HepG2 (cell line): ENCODE results near the gene SUSD2. TPM values are rescaled to one million over a fixed set of nuclear protein-coding genes. Genes with fewer than 3 reads are reported as not detected.

Source experiments
- FOXJ3 ChIP-seq: sonication (generic); formaldehyde crosslinking; IDR thresholded peaks from 2 replicates; pipeline ENCODE4 v1.4.0; 2020; ENCODE audit warnings: missing genetic modification reagents, mild to moderate bottlenecking, borderline replicate concordance
- HMGA1 ChIP-seq: sonication (generic); formaldehyde crosslinking; conservative IDR thresholded peaks from 2 replicates; pipeline ENCODE4 v1.4.0; 2020; ENCODE audit warnings: missing genetic modification reagents
- HNF4A ChIP-seq: sonication (generic); formaldehyde crosslinking; IDR thresholded peaks from 2 replicates; pipeline ENCODE4 v1.4.0; 2020; ENCODE audit warnings: missing genetic modification reagents
- LCORL ChIP-seq, 2 experiments: fragments of 450-650 bp in 1 of 2; sonication (generic) in 1 of 2; formaldehyde crosslinking in 1 of 2; IDR thresholded peaks; 2 replicates each; pipeline versions ENCODE4 v1.5.0 to v1.6.1; 2017 to 2020; ENCODE audit warnings: antibody characterized with exemption in 1 of 2, missing genetic modification reagents in 1 of 2
- MIER3 ChIP-seq: IDR thresholded peaks from 2 replicates; pipeline ENCODE4 v1.6.1; 2016; ENCODE audit warnings: missing compliant biosample characterization, borderline replicate concordance
- NFE2L2 ChIP-seq: fragments of 150-350 bp; IDR thresholded peaks from 2 replicates; pipeline ENCODE4 v1.6.1; 2014; ENCODE audit warnings: low read length
- POLR2A ChIP-seq, 2 experiments: IDR thresholded peaks; 2 replicates each; pipeline ENCODE4 v1.6.1; 2011; ENCODE audit warnings: low read depth in 2 of 2, low read length in 2 of 2, mild to moderate bottlenecking in 1 of 2, moderate library complexity in 1 of 2; ENCODE audit not compliant: insufficient read depth in 1 of 2
- REST ChIP-seq, 2 experiments: IDR thresholded peaks; 2 replicates each; pipeline ENCODE4 v1.6.1; 2011 to 2012; ENCODE audit warnings: low read length in 2 of 2, borderline replicate concordance in 1 of 2, low read depth in 1 of 2, mild to moderate bottlenecking in 1 of 2, moderate library complexity in 1 of 2
- RXRB ChIP-seq: IDR thresholded peaks from 2 replicates; pipeline ENCODE4 v1.6.1; 2016; ENCODE audit warnings: borderline replicate concordance, missing genetic modification reagents, missing compliant biosample characterization
- SAP130 ChIP-seq: IDR thresholded peaks from 2 replicates; pipeline ENCODE4 v1.6.1; 2016; ENCODE audit warnings: low read depth
- SIX1 ChIP-seq: sonication (generic); formaldehyde crosslinking; IDR thresholded peaks from 2 replicates; pipeline ENCODE4 v1.4.0; 2020; ENCODE audit warnings: missing genetic modification reagents, borderline replicate concordance
- SOX6 ChIP-seq, 2 experiments: fragments of 450-650 bp in 1 of 2; sonication (generic) in 1 of 2; formaldehyde crosslinking in 1 of 2; IDR thresholded peaks; 2 replicates each; pipeline versions ENCODE4 v1.4.0 to v1.6.1; 2017 to 2020; ENCODE audit warnings: antibody characterized with exemption in 1 of 2, mild to moderate bottlenecking in 1 of 2, missing genetic modification reagents in 1 of 2
- ZNF766 ChIP-seq: sonication (generic); formaldehyde crosslinking; IDR thresholded peaks from 2 replicates; pipeline ENCODE4 v1.5.0; 2020; ENCODE audit warnings: missing genetic modification reagents, borderline replicate concordance
- ZNF788 ChIP-seq: sonication (generic); formaldehyde crosslinking; IDR thresholded peaks from 2 replicates; pipeline ENCODE4 v1.5.0; 2020; ENCODE audit warnings: mild to moderate bottlenecking, missing genetic modification reagents, borderline replicate concordance
- ZSCAN30 ChIP-seq: sonication (generic); formaldehyde crosslinking; IDR thresholded peaks from 2 replicates; pipeline ENCODE4 v1.5.0; 2020; ENCODE audit warnings: mild to moderate bottlenecking, missing genetic modification reagents
- polyA plus RNA-seq, 8 experiments: library from polyadenylated mRNA; depleted of rRNA in 3 of 8; stranded (reverse) in 7 of 8; unstranded in 1 of 8; fragments of >200 nt; fragmentation: Illumina TruSeq in 4 of 8; extraction: Trizol in 4 of 8; gene quantifications; 2 replicates each; pipeline versions ENCODE4 v1.2.1 to v1.2.3, GENCODE V29; 2011 to 2016; ENCODE audit warnings: low read depth in 4 of 8, missing spikeins in 1 of 8, mixed read lengths in 1 of 8; ENCODE audit not compliant: insufficient read depth in 1 of 8
- total RNA-seq, 5 experiments: library from RNA; depleted of rRNA; stranded (reverse); fragments of >200 nt; fragmentation: Illumina TruSeq; extraction: Trizol; gene quantifications; 2 replicates each; pipeline ENCODE4 v1.2.3, GENCODE V29; 2016; ENCODE audit warnings: low read depth in 1 of 5
- TF ChIP-seq, protein P1 (sequence below): IDR thresholded peaks from 2 replicates; pipeline ENCODE4 v1.6.1; 2016; ENCODE audit warnings: low read depth, missing genetic modification reagents, missing compliant biosample characterization
- TF ChIP-seq, protein P2 (sequence below): sonication (generic); formaldehyde crosslinking; IDR thresholded peaks from 2 replicates; pipeline ENCODE4 v1.4.0; 2020; ENCODE audit warnings: missing genetic modification reagents, mild to moderate bottlenecking, borderline replicate concordance

The SUSD2 gene
- total and polyA plus RNA-seq, 2 of the 13 experiments (the other 11 are each of a cell fraction or from before 2014, with no cell fraction given) = 2.1 to 11.0 TPM

- TF ChIP-seq HNF4A (CRISPR knock-in tag) (peak; percentile 39; the same call in 1 of the 2 replicates), FOXJ3 (CRISPR knock-in tag) (peak; percentile 65; the same call in 1 of the 2 replicates), HMGA1 (CRISPR knock-in tag) (no peak), SIX1 (peak; percentile 67; the same call in 1 of the 2 replicates), SOX6 (IDR thresholded peaks at IDR 0.05) (no peak), SOX6 (CRISPR knock-in tag; IDR thresholded peaks at IDR 0.05) (peak; percentile 88), SAP130 (CRISPR knock-in tag) (no peak; the same call in 1 of the 2 replicates), MIER3 (peak; percentile 40; the same call in 1 of the 2 replicates), POLR2A (IDR thresholded peaks at IDR 0.05; ENCODE audit: insufficient read depth in 1 of 2, low read depth in 2 of 2, low read length in 2 of 2) (no peak), ZSCAN30 (no peak), NFE2L2 (no peak), ZNF766 (CRISPR knock-in tag) (no peak), REST (IDR thresholded peaks at IDR 0.05; ENCODE audit: borderline replicate concordance in 1 of 2, low read depth in 1 of 2, low read length in 2 of 2) (0 out of 4 replicates have a peak, but pooled peaks of 1 of the 2 experiments have one; percentile 38), RXRB (CRISPR knock-in tag) (peak; percentile 53; the same call in 1 of the 2 replicates), LCORL (IDR thresholded peaks at IDR 0.05) (no peak), LCORL (CRISPR knock-in tag; IDR thresholded peaks at IDR 0.05) (peak; percentile 62; the same call in 1 of the 2 replicates), ZNF788 (CRISPR knock-in tag) (no peak)
- TF ChIP-seq, protein P1, sequence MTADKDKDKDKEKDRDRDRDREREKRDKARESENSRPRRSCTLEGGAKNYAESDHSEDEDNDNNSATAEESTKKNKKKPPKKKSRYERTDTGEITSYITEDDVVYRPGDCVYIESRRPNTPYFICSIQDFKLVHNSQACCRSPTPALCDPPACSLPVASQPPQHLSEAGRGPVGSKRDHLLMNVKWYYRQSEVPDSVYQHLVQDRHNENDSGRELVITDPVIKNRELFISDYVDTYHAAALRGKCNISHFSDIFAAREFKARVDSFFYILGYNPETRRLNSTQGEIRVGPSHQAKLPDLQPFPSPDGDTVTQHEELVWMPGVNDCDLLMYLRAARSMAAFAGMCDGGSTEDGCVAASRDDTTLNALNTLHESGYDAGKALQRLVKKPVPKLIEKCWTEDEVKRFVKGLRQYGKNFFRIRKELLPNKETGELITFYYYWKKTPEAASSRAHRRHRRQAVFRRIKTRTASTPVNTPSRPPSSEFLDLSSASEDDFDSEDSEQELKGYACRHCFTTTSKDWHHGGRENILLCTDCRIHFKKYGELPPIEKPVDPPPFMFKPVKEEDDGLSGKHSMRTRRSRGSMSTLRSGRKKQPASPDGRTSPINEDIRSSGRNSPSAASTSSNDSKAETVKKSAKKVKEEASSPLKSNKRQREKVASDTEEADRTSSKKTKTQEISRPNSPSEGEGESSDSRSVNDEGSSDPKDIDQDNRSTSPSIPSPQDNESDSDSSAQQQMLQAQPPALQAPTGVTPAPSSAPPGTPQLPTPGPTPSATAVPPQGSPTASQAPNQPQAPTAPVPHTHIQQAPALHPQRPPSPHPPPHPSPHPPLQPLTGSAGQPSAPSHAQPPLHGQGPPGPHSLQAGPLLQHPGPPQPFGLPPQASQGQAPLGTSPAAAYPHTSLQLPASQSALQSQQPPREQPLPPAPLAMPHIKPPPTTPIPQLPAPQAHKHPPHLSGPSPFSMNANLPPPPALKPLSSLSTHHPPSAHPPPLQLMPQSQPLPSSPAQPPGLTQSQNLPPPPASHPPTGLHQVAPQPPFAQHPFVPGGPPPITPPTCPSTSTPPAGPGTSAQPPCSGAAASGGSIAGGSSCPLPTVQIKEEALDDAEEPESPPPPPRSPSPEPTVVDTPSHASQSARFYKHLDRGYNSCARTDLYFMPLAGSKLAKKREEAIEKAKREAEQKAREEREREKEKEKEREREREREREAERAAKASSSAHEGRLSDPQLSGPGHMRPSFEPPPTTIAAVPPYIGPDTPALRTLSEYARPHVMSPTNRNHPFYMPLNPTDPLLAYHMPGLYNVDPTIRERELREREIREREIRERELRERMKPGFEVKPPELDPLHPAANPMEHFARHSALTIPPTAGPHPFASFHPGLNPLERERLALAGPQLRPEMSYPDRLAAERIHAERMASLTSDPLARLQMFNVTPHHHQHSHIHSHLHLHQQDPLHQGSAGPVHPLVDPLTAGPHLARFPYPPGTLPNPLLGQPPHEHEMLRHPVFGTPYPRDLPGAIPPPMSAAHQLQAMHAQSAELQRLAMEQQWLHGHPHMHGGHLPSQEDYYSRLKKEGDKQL = 0 out of 2 replicates have a peak, but pooled peaks have one; percentile 34
- TF ChIP-seq, protein P2, sequence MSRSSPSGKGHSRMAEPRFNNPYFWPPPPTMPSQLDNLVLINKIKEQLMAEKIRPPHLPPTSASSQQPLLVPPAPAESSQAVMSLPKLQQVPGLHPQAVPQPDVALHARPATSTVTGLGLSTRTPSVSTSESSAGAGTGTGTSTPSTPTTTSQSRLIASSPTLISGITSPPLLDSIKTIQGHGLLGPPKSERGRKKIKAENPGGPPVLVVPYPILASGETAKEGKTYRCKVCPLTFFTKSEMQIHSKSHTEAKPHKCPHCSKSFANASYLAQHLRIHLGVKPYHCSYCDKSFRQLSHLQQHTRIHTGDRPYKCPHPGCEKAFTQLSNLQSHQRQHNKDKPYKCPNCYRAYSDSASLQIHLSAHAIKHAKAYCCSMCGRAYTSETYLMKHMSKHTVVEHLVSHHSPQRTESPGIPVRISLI (CRISPR knock-in tag) = 0 out of 2 replicates have a peak, but pooled peaks have one; percentile 14
These were observed 26.9 kb downstream of the SUSD2 start (continued) for GRCh38 chr22:24208012-24208749.
